ENCODE measurements around the gene WDR31. TPM values are rescaled to one million over a fixed set of nuclear protein-coding genes. Genes with fewer than 3 reads are reported as not detected.

Gene WDR31
- total RNA-seq = 0.47 and 1.6 TPM in 2 replicates

GRCh38 chr9:113340011-113340699 is at the start of gene WDR31:
WDR31 (minus strand) TSS chr9:113340275; CDS start chr9:113332022, 8,253 bp downstream.

GRCh38 chr9:113376634-113377567 is 36.8 kb upstream of the WDR31 start, which contains the start of gene HDHD3:
HDHD3 (minus strand) TSS chr9:113376986; CDS start chr9:113374354, 2,632 bp downstream.

GRCh38 chr9:113349445-113350094 is 9.5 kb upstream of the WDR31 start, which contains the start of gene BSPRY:
BSPRY (plus strand) TSS chr9:113349541; CDS start chr9:113349580, 39 bp downstream.

GRCh38 chr9:113302792-113303418 is 37.2 kb downstream of the WDR31 start, which contains the start of gene RNF183:
RNF183 (minus strand) TSS chr9:113303376; CDS start chr9:113298184, 5,192 bp downstream.

GRCh38 chr9:113275157-113276131 is 64.6 kb downstream of the WDR31 start, which contains the start of the genes CDC26 and PRPF4:
CDC26 (minus strand) TSS chr9:113275572; CDS start chr9:113272507, 3,065 bp downstream.
PRPF4 (plus strand) TSS chr9:113275658; CDS start chr9:113275744, 86 bp downstream.

Other genes starting within 250 kb of the WDR31 start
- gene SLC31A2, start 189.3 kb downstream of the WDR31 start, total RNA-seq = 7.1 and 10.6 TPM in 2 replicates
- gene FKBP15, start 119.0 kb downstream of the WDR31 start, total RNA-seq = 13.1 and 14.8 TPM in 2 replicates
- gene SLC31A1, start 118.7 kb downstream of the WDR31 start, total RNA-seq = 18.5 and 21.0 TPM in 2 replicates
- 34.2 and 43.2 TPM in 2 replicates for gene CDC26, start 64.7 kb downstream of the WDR31 start, total RNA-seq
- 14.8 and 22.0 TPM in 2 replicates for gene PRPF4, start 64.6 kb downstream of the WDR31 start, total RNA-seq
- not detected in 2 replicates for gene RNF183, start 36.9 kb downstream of the WDR31 start, total RNA-seq
- gene BSPRY, start 9.3 kb upstream of the WDR31 start, total RNA-seq = not detected in 2 replicates
- gene HDHD3, start 36.7 kb upstream of the WDR31 start, total RNA-seq = 5.4 and 14.9 TPM in 2 replicates
- 12.3 and 14.2 TPM in 2 replicates for gene ALAD, start 61.0 kb upstream of the WDR31 start, total RNA-seq
- 25.9 and 29.1 TPM in 2 replicates for gene POLE3, start 70.4 kb upstream of the WDR31 start, total RNA-seq
- gene C9orf43, start 70.5 kb upstream of the WDR31 start, total RNA-seq = 0.35 and 2.0 TPM in 2 replicates
- 26.9 and 51.6 TPM in 2 replicates for gene RGS3, start 123.5 kb upstream of the WDR31 start, total RNA-seq